ENCODE data around the gene ZNF41. TPM values are rescaled to one million over a fixed set of nuclear protein-coding genes. Genes with fewer than 3 reads are reported as not detected.
"Not testable (repeated sequence)": the region's sequence is repeated elsewhere in the genome, so short reads cannot be mapped to it uniquely, and the experiment has no call there.

The ZNF41 gene
- polyA plus RNA-seq, 2 of the 4 experiments (the other 2 are of a cell fraction) = 3.5 to 6.1 TPM

- TF ChIP-seq HES2 (IDR thresholded peaks at IDR 0.05) (no peak), CBX2 (IDR thresholded peaks at IDR 0.05; ENCODE audit: borderline replicate concordance, low read depth) (no peak), KDM1A (IDR thresholded peaks at IDR 0.05; ENCODE audit: low read depth) (no peak)
These were observed 17.5 kb upstream of the ZNF41 start (continued) for GRCh38 chrX:47500554-47500953.

GRCh38 chrX:47499293-47499692 is 16.3 kb upstream of the ZNF41 start:
- ChIA-PET POLR2A (no interaction called here), CTCF (interaction anchor here (3.0 kb wide), 1 partner anchor 24 kb away, joined by 20 read pairs; no protein-coding TSS in a partner anchor)
- DNase-seq (ENCODE audit: low read depth in 1 of 2, low spot score in 1 of 2) = no peak
- Histone ChIP-seq H3K4me2 (no peak overlapping the region), H3K4me1 (no peaks in the 10 kb centered on the region), H3K9me3 (no peaks in the 10 kb centered on the region), H3K27ac (no peak overlapping the region), H3K4me3 (no peak overlapping the region)
- FAIRE-seq = no peak
- ATAC-seq = no peak
- no peak for TF ChIP-seq RCOR1 (IDR thresholded peaks at IDR 0.05; ENCODE audit: low read depth, low read length)
- no peak for TF ChIP-seq TFCP2L1 (CRISPR knock-in tag; IDR thresholded peaks at IDR 0.05)
- TF ChIP-seq ATOH8 (CRISPR knock-in tag; IDR thresholded peaks at IDR 0.05; ENCODE audit: low read depth) = no peak
- TF ChIP-seq FOXS1 (CRISPR knock-in tag; IDR thresholded peaks at IDR 0.05) = no peak
- TF ChIP-seq BHLHE40 (IDR thresholded peaks at IDR 0.05; ENCODE audit: low read depth, low read length) = no peak
- no peak for TF ChIP-seq CBX2 (IDR thresholded peaks at IDR 0.05; ENCODE audit: borderline replicate concordance, low read depth)
- no peak for TF ChIP-seq HDAC2 (IDR thresholded peaks at IDR 0.05)
- no peak for TF ChIP-seq POLR2AphosphoS2 (conservative IDR thresholded peaks at IDR 0.05; ENCODE audit: low read length)
- no peak for TF ChIP-seq RNF2 (IDR thresholded peaks at IDR 0.05; ENCODE audit: borderline replicate concordance, low read depth)
- no peak for TF ChIP-seq ESRRA (IDR thresholded peaks at IDR 0.05; ENCODE audit: borderline replicate concordance, low read length)
- no peak for TF ChIP-seq EHF (CRISPR knock-in tag; IDR thresholded peaks at IDR 0.05)
- TF ChIP-seq EP300 (IDR thresholded peaks at IDR 0.05) = no peak
- no peak for TF ChIP-seq NFE2L2 (conservative IDR thresholded peaks at IDR 0.05; ENCODE audit: low read length)
- 62% methylated on average over 3 of the region's 3 CpGs for WGBS (ENCODE audit: missing lambda C conversion rate)

- no peaks in the 10 kb centered on the region for H3K9me3 ChIP-seq
- ChIA-PET CTCF (interaction anchor here (1.9 to 3.0 kb wide), 2 partner anchors 25 kb away, joined by 15 to 20 read pairs; no protein-coding TSS in a partner anchor), POLR2A (no interaction called here)
- TF ChIP-seq ELK1 (IDR thresholded peaks at IDR 0.05; ENCODE audit: low read depth, low read length) (no peak), POLR2AphosphoS2 (conservative IDR thresholded peaks at IDR 0.05; ENCODE audit: low read length) (no peak), RCOR1 (IDR thresholded peaks at IDR 0.05; ENCODE audit: low read depth, low read length) (no peak)
- WGBS (ENCODE audit: missing lambda C conversion rate) = 49% methylated on average over 4 of the region's 4 CpGs
- FAIRE-seq (no peak), ATAC-seq (no peak), DNase-seq (ENCODE audit: low read depth in 1 of 2, low spot score in 1 of 2) (no peak)
- H3K4me2 ChIP-seq = no peak overlapping the region
- H3K4me1 ChIP-seq = no peaks in the 10 kb centered on the region
- no peak overlapping the region for H3K4me3 ChIP-seq
- no peak overlapping the region for H3K27ac ChIP-seq
These were observed 15.4 kb upstream of the ZNF41 start for GRCh38 chrX:47498411-47498810.

- ChIA-PET POLR2A (no interaction called here), CTCF (interaction anchor here (0.6 to 1.9 kb wide), 6 partner anchors 10 to 352 kb away, joined by 3 to 15 read pairs (median 4); partner anchors contain the start of genes ELK1 and RBM10)
- peak in 1 of 2 experiments; percentile 5 for DNase-seq (ENCODE audit: low read depth in 1 of 2, low spot score in 1 of 2)
- H3K4me3 ChIP-seq = no peak overlapping the region
- no peak for ATAC-seq
- H3K9me3 ChIP-seq = no peaks in the 10 kb centered on the region
- no peak for FAIRE-seq
- no peak overlapping the region for H3K4me2 ChIP-seq
- no peaks in the 10 kb centered on the region for H3K4me1 ChIP-seq
- WGBS (ENCODE audit: missing lambda C conversion rate) = 46% methylated on average over 2 of the region's 2 CpGs
- no peak overlapping the region for H3K27ac ChIP-seq
- TF ChIP-seq CTCF (IDR thresholded peaks at IDR 0.05) (peak; percentile 40), RAD21 (conservative IDR thresholded peaks at IDR 0.05 in 1 of 2, IDR thresholded peaks at IDR 0.05 in 1 of 2) (peak; percentile 56 to 65; a peak in 4 of 5 replicates), SMC3 (IDR thresholded peaks at IDR 0.05) (peak; percentile 46), HOXB13 (CRISPR knock-in tag; IDR thresholded peaks at IDR 0.05; ENCODE audit: low read depth) (no peak), JUNB (IDR thresholded peaks at IDR 0.05) (no peak), HEYL (CRISPR knock-in tag; IDR thresholded peaks at IDR 0.05) (no peak)
These were observed 14.4 kb upstream of the ZNF41 start for GRCh38 chrX:47497271-47497888.

- FAIRE-seq; H3K4me2 ChIP-seq; POLR2A ChIA-PET; DNase-seq (ENCODE audit: low read depth in 1 of 2, low spot score in 1 of 2); H3K27ac ChIP-seq; H3K9me3 ChIP-seq; H3K4me3 ChIP-seq; H3K4me1 ChIP-seq; ATAC-seq: not testable (repeated sequence)
- 69% methylated on average over 4 of the region's 4 CpGs for WGBS (ENCODE audit: missing lambda C conversion rate)
- CTCF ChIA-PET = interaction anchor here (1.6 kb wide), 1 partner anchor 31 kb away, joined by 4 read pairs; no protein-coding TSS in a partner anchor
These were observed 9.1 kb upstream of the ZNF41 start for GRCh38 chrX:47492133-47492532.
